ENCODE measurements around the gene ANKRD33B.

ANKRD33B gene

GRCh38 chr5:10672146-10673016, 108.5 kb downstream of the ANKRD33B start:
- DNase-seq (ENCODE audit: low read depth in 2 of 2, low spot score in 1 of 2), result no peak

- no peak for DNase-seq (ENCODE audit: low read depth in 2 of 2, low spot score in 1 of 2)
These were observed 109.1 kb downstream of the ANKRD33B start for GRCh38 chr5:10673017-10673389.

- DNase-seq (ENCODE audit: low read depth in 2 of 2, low spot score in 1 of 2), result no peak
These were observed 109.5 kb downstream of the ANKRD33B start for GRCh38 chr5:10673407-10673806.

GRCh38 chr5:10674096-10674495, 110.2 kb downstream of the ANKRD33B start:
- no peak for DNase-seq (ENCODE audit: low read depth in 2 of 2, low spot score in 1 of 2)

- DNase-seq (ENCODE audit: low read depth in 2 of 2, low spot score in 1 of 2), result no peak
These were observed 110.7 kb downstream of the ANKRD33B start for GRCh38 chr5:10674582-10674981.

- no peak for DNase-seq (ENCODE audit: low read depth in 2 of 2, low spot score in 1 of 2)
These were observed 111.4 kb downstream of the ANKRD33B start for GRCh38 chr5:10675177-10675700.

- DNase-seq (ENCODE audit: low read depth in 2 of 2, low spot score in 1 of 2), result no peak
These were observed 112.4 kb downstream of the ANKRD33B start for GRCh38 chr5:10676224-10676623.

- no peak for DNase-seq (ENCODE audit: low read depth in 2 of 2, low spot score in 1 of 2)
These were observed 113.1 kb downstream of the ANKRD33B start for GRCh38 chr5:10676946-10677345.

GRCh38 chr5:10677533-10677932, 113.7 kb downstream of the ANKRD33B start:
- DNase-seq (ENCODE audit: low read depth in 2 of 2, low spot score in 1 of 2), result no peak

GRCh38 chr5:10678244-10678643, 114.4 kb downstream of the ANKRD33B start:
- no peak for DNase-seq (ENCODE audit: low read depth in 2 of 2, low spot score in 1 of 2)

- no peak for DNase-seq (ENCODE audit: low read depth in 2 of 2, low spot score in 1 of 2)
These were observed 115.6 kb downstream of the ANKRD33B start for GRCh38 chr5:10679336-10679988.

GRCh38 chr5:10680876-10681481, 117.1 kb downstream of the ANKRD33B start:
- DNase-seq (ENCODE audit: low read depth in 2 of 2, low spot score in 1 of 2), result no peak

- DNase-seq (ENCODE audit: low read depth in 2 of 2, low spot score in 1 of 2), result no peak
These were observed 118.1 kb downstream of the ANKRD33B start for GRCh38 chr5:10681731-10682679.

GRCh38 chr5:10682801-10683525, 119.1 kb downstream of the ANKRD33B start:
- DNase-seq (ENCODE audit: low read depth in 2 of 2, low spot score in 1 of 2), result no peak

GRCh38 chr5:10684303-10685086, 120.6 kb downstream of the ANKRD33B start:
- DNase-seq (ENCODE audit: low read depth in 2 of 2, low spot score in 1 of 2), result no peak

GRCh38 chr5:10685115-10685521, 121.2 kb downstream of the ANKRD33B start:
- no peak for DNase-seq (ENCODE audit: low read depth in 2 of 2, low spot score in 1 of 2)

GRCh38 chr5:10686890-10687289, 123.0 kb downstream of the ANKRD33B start:
- no peak for DNase-seq (ENCODE audit: low read depth in 2 of 2, low spot score in 1 of 2)

- no peak for DNase-seq (ENCODE audit: low read depth in 2 of 2, low spot score in 1 of 2)
These were observed 124.8 kb downstream of the ANKRD33B start for GRCh38 chr5:10688651-10689171.

All from stimulated activated CD8-positive, alpha-beta memory T cell treated with anti-CD3 and anti-CD28 coated beads, Interleukin-4, amount 100 ng/mL, for 1 hour (primary cell).